AG04449 (cell line): ENCODE measurements around the gene MS4A6E.
"Not testable (repeated sequence)": the region's sequence is repeated elsewhere in the genome, so short reads cannot be mapped to it uniquely, and the experiment has no call there.

Source experiments
- CTCF ChIA-PET: fragments of 350-600 bp; formaldehyde crosslinking; extraction: SDS; loops from one replicate; lab custom pipeline; 2021; ENCODE audit warnings: antibody characterized with exemption; lab: Yijun Ruan, JAX
- POLR2A ChIA-PET: fragments of 400-600, 350-600 bp; formaldehyde crosslinking; extraction: SDS; loops from one replicate; lab custom pipeline; 2020; ENCODE audit warnings: antibody characterized with exemption, inconsistent platforms; lab: Yijun Ruan, JAX
- DNase-seq: peaks from one replicate; pipeline ENCODE4 v3.0.0-alpha.2; 2010; ENCODE audit warnings: low read depth, low spot score
- H3K4me3 ChIP-seq: 2 replicates; pipeline ENCODE4 v1.5.1; 2011; ENCODE audit warnings: low read depth, mild to moderate bottlenecking, control low read depth, low read length
- TF ChIP-seq, protein P1 (sequence below): IDR thresholded peaks from one replicate; pipeline ENCODE4 v1.5.1; 2011; ENCODE audit warnings: mild to moderate bottlenecking, moderate library complexity, low read length, control low read depth, inconsistent platforms; ENCODE audit not compliant: insufficient read depth; ENCODE audit errors: missing control alignments

The MS4A6E gene

DNA sequence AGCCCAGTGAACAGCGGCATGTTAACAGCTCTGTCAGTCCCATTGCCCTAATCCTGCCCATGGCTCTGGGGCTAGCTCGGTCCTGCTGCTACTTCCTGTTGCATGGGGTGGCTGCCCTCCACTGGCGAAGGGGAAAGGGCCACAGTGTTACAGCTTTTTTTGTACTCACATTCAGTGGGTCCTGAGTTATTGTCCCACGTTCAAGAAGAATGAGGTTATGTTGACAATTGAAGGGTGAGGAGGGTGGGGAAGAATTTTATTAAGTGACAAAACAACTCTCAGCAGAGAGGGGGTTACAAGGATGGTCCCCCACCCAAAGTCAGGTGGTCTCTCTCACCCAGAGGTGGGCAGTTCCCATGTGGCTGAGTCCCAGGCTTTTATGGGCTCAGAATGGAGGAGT, 33.6 kb downstream of the MS4A6E start:
- DNase-seq, result no peak
- ChIA-PET CTCF (no interaction called here), POLR2A (no interaction called here)
- no peak overlapping the region for H3K4me3 ChIP-seq
- TF ChIP-seq, protein P1, sequence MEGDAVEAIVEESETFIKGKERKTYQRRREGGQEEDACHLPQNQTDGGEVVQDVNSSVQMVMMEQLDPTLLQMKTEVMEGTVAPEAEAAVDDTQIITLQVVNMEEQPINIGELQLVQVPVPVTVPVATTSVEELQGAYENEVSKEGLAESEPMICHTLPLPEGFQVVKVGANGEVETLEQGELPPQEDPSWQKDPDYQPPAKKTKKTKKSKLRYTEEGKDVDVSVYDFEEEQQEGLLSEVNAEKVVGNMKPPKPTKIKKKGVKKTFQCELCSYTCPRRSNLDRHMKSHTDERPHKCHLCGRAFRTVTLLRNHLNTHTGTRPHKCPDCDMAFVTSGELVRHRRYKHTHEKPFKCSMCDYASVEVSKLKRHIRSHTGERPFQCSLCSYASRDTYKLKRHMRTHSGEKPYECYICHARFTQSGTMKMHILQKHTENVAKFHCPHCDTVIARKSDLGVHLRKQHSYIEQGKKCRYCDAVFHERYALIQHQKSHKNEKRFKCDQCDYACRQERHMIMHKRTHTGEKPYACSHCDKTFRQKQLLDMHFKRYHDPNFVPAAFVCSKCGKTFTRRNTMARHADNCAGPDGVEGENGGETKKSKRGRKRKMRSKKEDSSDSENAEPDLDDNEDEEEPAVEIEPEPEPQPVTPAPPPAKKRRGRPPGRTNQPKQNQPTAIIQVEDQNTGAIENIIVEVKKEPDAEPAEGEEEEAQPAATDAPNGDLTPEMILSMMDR, result no peak

DNA sequence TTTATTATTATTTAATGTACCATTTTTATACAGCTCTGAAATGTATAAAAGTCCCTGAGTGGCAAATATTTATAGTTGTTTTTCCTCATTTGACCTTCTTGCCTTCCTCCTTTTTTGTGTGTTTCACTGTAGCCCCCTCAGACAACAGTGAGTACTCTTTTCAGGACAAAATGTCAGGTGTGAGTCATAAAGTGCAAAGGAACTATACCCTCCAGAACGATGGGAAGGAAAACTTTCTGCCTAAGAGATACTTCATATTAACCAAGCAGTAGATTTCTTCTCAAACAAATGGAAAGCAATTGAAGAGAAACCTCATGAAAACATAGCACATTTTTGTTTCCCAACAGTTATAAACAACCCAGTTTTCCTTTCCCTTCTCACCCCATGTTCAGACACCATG, 35.2 kb downstream of the MS4A6E start:
- ChIA-PET CTCF (interaction anchor here (1.5 to 1.6 kb wide), 2 partner anchors 9 to 256 kb away, joined by 4 read pairs; no protein-coding TSS in a partner anchor), POLR2A (no interaction called here)

DNA sequence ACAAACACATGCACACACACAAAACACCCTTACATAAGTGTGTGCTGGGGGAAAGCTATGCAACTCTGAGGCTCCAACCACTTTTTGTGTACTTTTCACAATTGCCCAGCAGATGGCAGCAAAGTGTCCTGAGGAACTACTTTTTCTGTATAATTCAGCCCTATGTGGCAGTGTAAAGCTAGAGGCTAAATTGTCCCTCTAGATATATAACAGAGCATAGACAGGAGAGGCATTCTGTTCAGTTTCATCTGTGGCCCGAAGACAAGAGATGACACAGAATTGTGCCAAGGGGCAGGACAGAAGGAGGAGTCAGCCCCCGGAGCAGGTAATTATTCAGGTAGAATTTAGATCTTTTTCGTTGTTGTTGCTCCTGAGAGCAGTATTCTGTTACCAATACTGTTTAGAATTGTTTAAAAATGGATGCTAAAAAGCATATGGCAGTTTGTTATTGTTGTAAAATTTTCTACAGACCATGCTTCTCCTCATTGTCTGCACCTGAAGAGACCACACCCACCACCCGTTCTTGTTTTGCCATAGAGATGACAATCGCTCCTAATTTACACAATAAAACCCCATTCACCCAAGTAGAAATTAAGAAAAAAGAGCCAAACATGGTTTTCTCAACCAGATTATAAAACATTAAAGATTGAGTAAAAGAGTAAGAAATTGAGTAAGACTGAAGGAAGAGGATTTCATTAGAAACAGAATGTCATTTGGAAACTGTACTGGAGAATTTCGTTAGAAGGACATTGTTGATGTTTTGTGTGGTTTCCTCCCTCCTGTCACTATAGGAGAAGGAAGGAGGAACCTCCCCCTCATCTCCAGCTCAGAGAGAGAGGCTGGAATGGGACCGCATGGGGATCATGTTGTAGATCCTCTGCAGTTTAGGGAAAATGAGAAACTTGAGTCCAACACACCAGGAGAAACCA, 36.8 kb downstream of the MS4A6E start:
- ChIA-PET POLR2A (no interaction called here), CTCF (interaction anchor here (0.9 to 2.0 kb wide), 5 partner anchors 14 to 256 kb away, joined by 3 to 7 read pairs (median 4); no protein-coding TSS in a partner anchor)
- no peak for DNase-seq
- H3K4me3 ChIP-seq, result no peak overlapping the region
- TF ChIP-seq, protein P1, result peak; percentile 60

More for the DNA sequence above, 35.2 kb downstream of the MS4A6E start:
- TF ChIP-seq, protein P1, result no peak
- DNase-seq, result no peak
- H3K4me3 ChIP-seq, result no peak overlapping the region

DNA sequence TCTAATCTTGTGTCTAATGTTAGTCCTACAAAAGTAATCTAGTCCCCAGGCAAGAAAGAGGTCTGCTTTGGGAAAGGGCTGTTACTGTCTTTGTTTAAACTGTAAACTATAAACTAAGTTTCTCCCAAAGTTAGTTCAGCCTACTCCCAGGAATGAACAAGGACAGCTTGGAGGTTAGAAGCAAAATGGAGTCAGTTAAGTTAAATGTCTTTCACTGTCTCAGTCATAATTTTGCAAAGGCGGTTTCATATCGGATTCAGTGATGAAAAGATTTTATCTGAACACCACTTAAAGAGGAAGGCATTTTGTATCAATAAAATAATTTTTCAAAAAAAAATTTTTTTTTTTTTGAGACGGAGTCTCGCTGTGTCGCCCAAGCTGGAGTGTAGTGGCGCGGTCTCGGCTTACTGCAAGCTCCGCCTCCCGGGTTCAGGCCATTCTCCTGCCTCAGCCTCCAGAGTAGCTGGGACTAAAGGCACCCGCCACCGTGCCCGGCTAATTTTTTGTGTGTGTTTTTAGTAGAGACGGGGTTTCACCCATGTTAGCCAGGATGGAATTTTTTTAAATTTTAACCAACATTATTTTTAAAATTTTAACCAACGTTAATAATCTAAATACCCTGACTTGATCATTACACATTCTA, 39.3 kb downstream of the MS4A6E start:
- H3K4me3 ChIP-seq, DNase-seq, CTCF ChIA-PET, POLR2A ChIA-PET: not testable (repeated sequence)

DNA sequence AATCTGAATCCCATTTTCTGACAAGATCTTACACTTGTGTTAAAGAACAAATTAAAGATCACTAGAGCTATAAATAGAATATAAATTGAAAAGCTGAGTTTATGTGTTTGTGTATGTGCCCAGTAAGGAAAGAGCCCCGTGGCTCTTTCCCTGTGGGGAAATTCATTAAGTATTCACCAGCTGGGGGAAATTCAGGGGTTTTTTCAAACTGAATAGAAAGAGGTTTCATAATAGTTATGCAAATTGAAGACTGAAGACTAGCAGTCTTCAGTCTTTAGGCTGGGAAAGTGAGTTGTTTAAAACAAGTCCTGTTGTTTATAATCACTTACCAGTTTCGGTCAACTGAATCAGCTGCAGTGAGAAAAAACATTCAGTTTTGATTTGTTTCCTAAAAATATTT, 40.0 kb downstream of the MS4A6E start:
- H3K4me3 ChIP-seq, result no peak overlapping the region
- POLR2A ChIA-PET, result no interaction called here
- DNase-seq, result no peak
- TF ChIP-seq, protein P1, result no peak
- CTCF ChIA-PET, result no interaction called here

DNA sequence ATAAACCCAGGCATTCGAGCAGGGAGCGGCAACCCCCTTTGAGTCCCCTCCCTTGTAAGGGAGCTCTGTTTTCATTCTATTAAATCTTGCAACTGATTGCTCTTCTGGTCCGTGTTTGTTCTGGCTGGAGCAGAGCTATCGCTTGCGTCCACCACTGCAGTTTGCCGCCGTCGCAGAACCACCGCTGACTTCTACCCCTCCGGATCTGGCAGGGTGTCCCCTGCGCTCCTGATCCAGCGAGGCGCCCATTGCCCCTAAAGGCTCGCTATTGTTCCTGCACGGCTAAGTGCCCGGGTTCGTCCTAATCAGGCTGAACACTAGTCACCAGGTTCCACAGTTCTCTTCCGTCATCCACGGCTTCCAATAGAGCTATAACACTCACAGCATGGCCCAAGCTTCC, 40.8 kb downstream of the MS4A6E start:
- POLR2A ChIA-PET, result no interaction called here
- CTCF ChIA-PET, result no interaction called here
- no peak for DNase-seq
- TF ChIP-seq, protein P1, result no peak
- H3K4me3 ChIP-seq, result no peak overlapping the region
